HFFc6 (cell line): Measurements from ENCODE around the gene SCRT2. TPM values are rescaled to one million over a fixed set of nuclear protein-coding genes. Genes with fewer than 3 reads are reported as not detected.

Experiments
- DNase-seq: peaks from one replicate; pipeline ENCODE4 v3.0.0-alpha.2; 2018
- H3K27ac Mint-ChIP-seq: 2 replicates; pipeline ENCODE4 v1.8.0; 2020; ENCODE audit warnings: mild to moderate bottlenecking, mixed read lengths
- H3K27me3 Mint-ChIP-seq: 2 replicates; pipeline ENCODE4 v1.8.0; 2021; ENCODE audit warnings: mild to moderate bottlenecking, moderate library complexity, mixed read lengths; ENCODE audit not compliant: insufficient read depth
- H3K36me3 Mint-ChIP-seq: 2 replicates; pipeline ENCODE4 v1.8.0; 2021; ENCODE audit warnings: low read depth, mixed read lengths
- H3K4me1 Mint-ChIP-seq: 2 replicates; pipeline ENCODE4 v1.8.0; 2020; ENCODE audit warnings: low read depth, mixed read lengths
- H3K4me3 Mint-ChIP-seq: 2 replicates; pipeline ENCODE4 v1.8.0; 2020; ENCODE audit warnings: mild to moderate bottlenecking, moderate library complexity, mixed read lengths
- H3K9me3 Mint-ChIP-seq: 2 replicates; pipeline ENCODE4 v1.8.0; 2020; ENCODE audit warnings: mild to moderate bottlenecking, mixed read lengths
- CTCF ChIP-seq: fragments of 200-600 bp; sonication (generic); IDR thresholded peaks from 2 replicates; pipeline ENCODE4 v1.5.0; 2021; ENCODE audit warnings: antibody characterized with exemption, mild to moderate bottlenecking
- total RNA-seq, 6 experiments: library from RNA; stranded (reverse); fragmentation: NEBNext Ultra II Directional; extraction: Animal tissue kit (Norgen Biotek cat#: 25700); gene quantifications; 2 replicates in 1 of 6; 3 replicates in 5 of 6; pipeline ENCODE4 v1.2.3, GENCODE V29; 2021

Gene SCRT2
- total RNA-seq, 6 experiments from 2014 or later, result not detected

DNA sequence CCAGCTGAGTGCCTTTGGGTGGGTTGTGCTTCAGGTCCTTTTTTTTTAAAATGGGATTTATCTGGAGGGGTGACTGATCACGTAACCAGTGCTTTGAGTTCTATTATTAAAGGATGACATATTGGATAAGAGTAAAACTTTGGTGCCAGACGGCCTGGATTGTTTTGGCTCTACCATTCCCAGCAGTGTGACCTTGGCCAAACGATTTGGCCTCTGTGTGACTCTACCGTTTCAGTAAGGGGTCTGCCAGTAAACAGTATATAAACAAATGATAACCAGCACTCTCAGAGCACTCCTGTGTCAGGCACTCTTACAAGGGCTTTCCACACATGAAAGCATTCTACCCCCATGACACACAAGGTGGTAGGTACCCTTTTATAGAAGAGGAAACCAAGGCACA, 8.7 kb downstream of the SCRT2 start:
- DNase-seq, result no peak
- peaks cover 14% of the 10 kb centered on the region; the same call in 1 of the 2 replicates for H3K4me1 Mint-ChIP-seq
- H3K4me3 Mint-ChIP-seq, result no peak overlapping the region
- H3K9me3 Mint-ChIP-seq, result no peaks in the 10 kb centered on the region
- H3K36me3 Mint-ChIP-seq, result no peaks in the 10 kb centered on the region
- H3K27ac Mint-ChIP-seq, result no peak overlapping the region
- peaks cover 37% of the 10 kb centered on the region for H3K27me3 Mint-ChIP-seq
- TF ChIP-seq CTCF, result no peak

DNA sequence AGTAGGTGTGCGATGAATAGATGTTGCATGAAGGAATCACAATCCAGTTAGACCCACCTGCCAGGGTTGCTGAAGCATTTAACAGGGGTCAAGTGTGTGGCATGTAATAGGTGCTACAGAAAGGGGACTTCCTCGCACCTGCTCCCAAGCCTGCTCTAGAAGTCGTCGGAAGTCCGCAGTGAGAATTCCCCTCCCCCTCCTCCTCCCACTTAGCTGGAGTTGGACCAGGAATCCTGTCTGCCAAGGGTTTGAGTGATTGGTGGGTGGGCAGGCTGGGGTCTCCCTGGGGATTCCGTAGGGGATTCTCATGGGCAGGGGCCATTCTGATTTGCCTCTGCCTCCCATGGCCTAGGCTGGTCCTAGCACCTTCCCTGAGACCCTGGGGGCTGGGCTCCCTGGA, 10.3 kb downstream of the SCRT2 start:
- no peak for DNase-seq
- no peak overlapping the region for H3K4me3 Mint-ChIP-seq
- H3K36me3 Mint-ChIP-seq, result no peaks in the 10 kb centered on the region
- no peaks in the 10 kb centered on the region for H3K9me3 Mint-ChIP-seq
- H3K27me3 Mint-ChIP-seq, result peaks cover 29% of the 10 kb centered on the region
- H3K4me1 Mint-ChIP-seq, result peaks cover 24% of the 10 kb centered on the region
- TF ChIP-seq CTCF, result no peak
- no peak overlapping the region for H3K27ac Mint-ChIP-seq

DNA sequence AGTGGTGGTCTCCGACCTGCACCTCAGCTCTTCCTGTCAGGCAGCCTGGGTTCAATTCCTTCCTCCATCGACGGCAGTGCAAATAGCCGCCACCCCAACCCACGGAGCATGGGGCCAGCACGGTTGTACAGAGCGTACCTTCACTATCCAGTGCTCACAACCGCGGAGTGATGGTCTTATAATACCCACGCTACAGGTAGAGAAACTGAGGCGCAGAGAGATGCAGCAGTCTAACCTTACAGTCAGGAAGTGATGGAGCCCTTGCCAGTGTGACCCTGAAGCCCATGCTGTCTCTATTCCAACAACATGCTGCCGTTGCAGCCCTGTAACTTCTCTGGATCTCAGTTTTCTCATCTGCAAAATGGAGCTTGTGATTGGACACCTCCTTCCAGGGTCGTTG, 11.0 kb downstream of the SCRT2 start:
- no peak overlapping the region for H3K27ac Mint-ChIP-seq
- peaks cover 29% of the 10 kb centered on the region for H3K27me3 Mint-ChIP-seq
- no peak for DNase-seq
- peaks cover 28% of the 10 kb centered on the region for H3K4me1 Mint-ChIP-seq
- no peaks in the 10 kb centered on the region for H3K36me3 Mint-ChIP-seq
- no peaks in the 10 kb centered on the region for H3K9me3 Mint-ChIP-seq
- H3K4me3 Mint-ChIP-seq, result no peak overlapping the region
- no peak for TF ChIP-seq CTCF

DNA sequence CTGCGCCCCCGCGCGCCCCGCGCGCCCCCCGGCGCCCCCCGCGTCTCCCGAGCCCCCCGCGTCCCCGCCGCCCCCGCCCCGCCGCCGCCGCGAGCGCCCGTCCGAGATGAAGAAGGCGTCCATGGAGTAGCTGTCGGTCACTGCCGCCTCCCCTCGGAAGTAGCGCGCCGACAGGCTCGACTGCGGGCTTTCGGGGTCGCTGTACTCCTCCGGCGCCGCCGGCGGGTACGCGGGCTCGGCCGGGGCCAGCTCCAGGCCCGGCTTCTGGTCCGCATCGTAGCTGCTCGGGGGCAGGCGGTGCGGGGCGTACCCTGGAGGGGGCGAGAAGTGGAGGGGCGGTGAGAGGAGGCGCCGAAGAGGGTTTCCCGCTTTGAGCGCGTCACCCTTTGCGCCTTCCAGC, 11.5 kb downstream of the SCRT2 start:
- Mint-ChIP-seq H3K4me3 (no peak overlapping the region), H3K36me3 (no peaks in the 10 kb centered on the region), H3K27me3 (peaks cover 29% of the 10 kb centered on the region), H3K4me1 (peaks cover 33% of the 10 kb centered on the region), H3K27ac (no peak overlapping the region), H3K9me3 (no peaks in the 10 kb centered on the region)
- no peak for DNase-seq
- no peak for TF ChIP-seq CTCF

- no peak for TF ChIP-seq CTCF
- no peak overlapping the region for H3K27ac Mint-ChIP-seq
- peaks cover 39% of the 10 kb centered on the region for H3K4me1 Mint-ChIP-seq
- H3K36me3 Mint-ChIP-seq, result no peaks in the 10 kb centered on the region
- no peak for DNase-seq
- no peak overlapping the region for H3K4me3 Mint-ChIP-seq
- no peaks in the 10 kb centered on the region for H3K9me3 Mint-ChIP-seq
- peaks cover 25% of the 10 kb centered on the region for H3K27me3 Mint-ChIP-seq
Observed at GRCh38 chr20:663315-664090, 12.1 kb downstream of the SCRT2 start.
